Loucy (cell line): ENCODE results near the gene TIAM2.

ENCODE experiments used
- H2AFZ ChIP-seq: fragments of 200-600 bp; sonication (generic); 2 replicates; pipeline ENCODE4 v1.6.0; 2016; ENCODE audit warnings: antibody characterized with exemption, mild to moderate bottlenecking, low read length, moderate library complexity
- H3F3A ChIP-seq: fragments of 200-600 bp; 2 replicates; pipeline ENCODE4 v1.6.0; 2016; ENCODE audit warnings: antibody characterized with exemption, low read depth, mild to moderate bottlenecking
- H3K27me3 ChIP-seq: fragments of 200-600 bp; sonication (generic); 2 replicates; pipeline ENCODE4 v1.6.1; 2014; ENCODE audit warnings: low read length, mild to moderate bottlenecking; ENCODE audit not compliant: insufficient read depth, poor library complexity, severe bottlenecking
- H3K36me3 ChIP-seq: fragments of 200-600 bp; sonication (generic); 2 replicates; pipeline ENCODE4 v1.6.1; 2016; ENCODE audit warnings: low read length; ENCODE audit not compliant: insufficient read depth
- H3K4me1 ChIP-seq: fragments of 200-600 bp; sonication (generic); 2 replicates; pipeline ENCODE4 v1.5.1; 2014; ENCODE audit warnings: low read length, mild to moderate bottlenecking; ENCODE audit not compliant: insufficient read depth, poor library complexity, severe bottlenecking
- H3K4me2 ChIP-seq: fragments of 200-600 bp; sonication (generic); 2 replicates; pipeline ENCODE4 v1.6.0; 2014; ENCODE audit warnings: antibody characterized with exemption, low read length, low read depth, mild to moderate bottlenecking; ENCODE audit not compliant: poor library complexity, severe bottlenecking
- H3K4me3 ChIP-seq: fragments of 200-600 bp; sonication (generic); 2 replicates; pipeline ENCODE4 v1.5.1; 2014; ENCODE audit warnings: low read length, mild to moderate bottlenecking, mixed read lengths; ENCODE audit not compliant: poor library complexity, severe bottlenecking
- H3K79me2 ChIP-seq: fragments of 200-600 bp; sonication (generic); 2 replicates; pipeline ENCODE4 v1.6.1; 2014; ENCODE audit warnings: low read length; ENCODE audit not compliant: insufficient read depth
- H3K9ac ChIP-seq: fragments of 200-600 bp; sonication (generic); 2 replicates; pipeline ENCODE4 v1.6.0; 2014; ENCODE audit warnings: mild to moderate bottlenecking, low read depth, low read length, moderate library complexity; ENCODE audit not compliant: poor library complexity, severe bottlenecking
- H3K9me2 ChIP-seq: fragments of 200-600 bp; sonication (generic); replicated peaks from 2 replicates; pipeline ENCODE4 v1.6.1; 2016; ENCODE audit warnings: low read depth, low read length, mixed read lengths
- H3K9me3 ChIP-seq: fragments of 200-600 bp; sonication (generic); 2 replicates; pipeline ENCODE4 v1.6.1; 2014; ENCODE audit warnings: mild to moderate bottlenecking, antibody characterized with exemption, low read length, low read depth; ENCODE audit not compliant: insufficient read depth
- H4K20me1 ChIP-seq: fragments of 200-600 bp; sonication (generic); 2 replicates; pipeline ENCODE4 v1.6.0; 2014; ENCODE audit warnings: antibody characterized with exemption, low read length, mild to moderate bottlenecking; ENCODE audit not compliant: insufficient read depth, poor library complexity, severe bottlenecking
- CTCF ChIP-seq: fragments of 200-600 bp; sonication (generic); conservative IDR thresholded peaks from 2 replicates; pipeline ENCODE4 v1.5.1; 2014; ENCODE audit warnings: mild to moderate bottlenecking, antibody characterized with exemption, low read length
- EZH2phosphoT487 ChIP-seq: fragments of 200-600 bp; IDR thresholded peaks from 2 replicates; pipeline ENCODE4 v1.6.1; 2018; ENCODE audit warnings: antibody characterized with exemption, mild to moderate bottlenecking, moderate library complexity, borderline replicate concordance

The TIAM2 gene

DNA sequence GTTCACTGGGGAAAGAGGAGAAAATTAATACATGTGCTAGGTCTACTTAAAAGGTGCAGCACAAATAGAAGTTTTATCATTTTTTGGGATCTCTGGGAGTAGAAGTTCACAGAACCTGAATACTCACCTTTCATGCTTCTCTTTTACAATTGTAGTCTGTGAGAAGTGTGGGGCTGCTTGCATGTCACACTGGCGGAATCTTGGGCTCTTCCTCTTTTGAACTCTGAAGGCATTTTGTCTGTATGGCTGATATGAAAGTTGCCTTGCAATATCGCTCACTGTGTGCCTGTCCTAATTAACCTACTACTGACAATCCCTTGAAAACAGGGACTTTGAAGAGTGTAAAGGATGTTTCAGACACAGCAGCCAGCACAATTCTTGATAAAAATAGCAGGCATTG lies 202.8 kb downstream of the TIAM2 start:
- no peaks in the 10 kb centered on the region for H3K4me1 ChIP-seq
- H3K9ac ChIP-seq: no peak overlapping the region
- no peaks in the 10 kb centered on the region for H3K79me2 ChIP-seq
- H3K27me3 ChIP-seq: no peaks in the 10 kb centered on the region
- H3K36me3 ChIP-seq: no peaks in the 10 kb centered on the region
- no peaks in the 10 kb centered on the region for H3K9me2 ChIP-seq
- H2AFZ ChIP-seq: no peak overlapping the region
- H3K9me3 ChIP-seq: no peaks in the 10 kb centered on the region
- no peak overlapping the region for H3K4me3 ChIP-seq
- no peak overlapping the region for H3K4me2 ChIP-seq
- H4K20me1 ChIP-seq: no peaks in the 10 kb centered on the region
- no peak for TF ChIP-seq CTCF
- TF ChIP-seq EZH2phosphoT487: no peak
- no peaks in the 10 kb centered on the region for H3F3A ChIP-seq

DNA sequence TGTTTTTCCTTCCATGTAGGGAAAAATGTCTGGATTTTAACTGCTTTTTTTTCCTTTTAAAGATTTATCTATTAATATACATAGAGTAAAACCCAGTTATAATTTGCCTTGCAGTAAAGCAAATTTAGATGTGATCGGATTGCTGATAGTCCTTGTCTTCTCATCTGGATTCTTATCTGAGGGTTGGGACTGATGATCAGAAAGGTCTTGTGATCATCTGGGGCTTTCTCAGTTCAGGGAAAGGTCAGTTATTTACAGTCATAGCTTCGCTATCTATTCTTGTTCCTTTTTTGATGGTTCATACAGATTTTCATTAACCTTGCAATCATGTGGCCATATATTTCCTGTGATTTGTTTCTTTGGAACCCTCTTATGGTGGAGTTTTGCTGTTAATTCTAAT lies 204.9 kb downstream of the TIAM2 start:
- H3K79me2 ChIP-seq: no peaks in the 10 kb centered on the region
- no peaks in the 10 kb centered on the region for H3K4me1 ChIP-seq
- H3K9me3 ChIP-seq: no peaks in the 10 kb centered on the region
- H2AFZ ChIP-seq: no peak overlapping the region
- H3K27me3 ChIP-seq: no peaks in the 10 kb centered on the region
- H3K4me2 ChIP-seq: no peak overlapping the region
- no peak for TF ChIP-seq EZH2phosphoT487
- TF ChIP-seq CTCF: no peak
- H3F3A ChIP-seq: no peaks in the 10 kb centered on the region
- no peak overlapping the region for H3K4me3 ChIP-seq
- no peak overlapping the region for H3K9ac ChIP-seq
- no peaks in the 10 kb centered on the region for H3K36me3 ChIP-seq
- no peaks in the 10 kb centered on the region for H4K20me1 ChIP-seq
- no peaks in the 10 kb centered on the region for H3K9me2 ChIP-seq

GRCh38 chr6:155201461-155202226 lies 206.5 kb downstream of the TIAM2 start:
- Histone ChIP-seq H3K4me1 (peaks cover under 1% of the 10 kb centered on the region), H3K4me3 (no peak overlapping the region), H3K9ac (no peak overlapping the region), H3K27me3 (no peaks in the 10 kb centered on the region), H3K9me2 (no peaks in the 10 kb centered on the region), H3F3A (no peaks in the 10 kb centered on the region), H3K79me2 (no peaks in the 10 kb centered on the region), H3K36me3 (no peaks in the 10 kb centered on the region), H2AFZ (no peak overlapping the region), H3K9me3 (no peaks in the 10 kb centered on the region), H3K4me2 (no peak overlapping the region), H4K20me1 (no peaks in the 10 kb centered on the region)
- no peak for TF ChIP-seq EZH2phosphoT487
- TF ChIP-seq CTCF: no peak
